T follicular helper cell (primary cell): Measurements from ENCODE around the gene CEP104.

Source experiments
- DNase-seq: peaks from one replicate; pipeline ENCODE4 v3.0.0-alpha.2; 2020; ENCODE audit warnings: low read depth

Gene CEP104

DNA sequence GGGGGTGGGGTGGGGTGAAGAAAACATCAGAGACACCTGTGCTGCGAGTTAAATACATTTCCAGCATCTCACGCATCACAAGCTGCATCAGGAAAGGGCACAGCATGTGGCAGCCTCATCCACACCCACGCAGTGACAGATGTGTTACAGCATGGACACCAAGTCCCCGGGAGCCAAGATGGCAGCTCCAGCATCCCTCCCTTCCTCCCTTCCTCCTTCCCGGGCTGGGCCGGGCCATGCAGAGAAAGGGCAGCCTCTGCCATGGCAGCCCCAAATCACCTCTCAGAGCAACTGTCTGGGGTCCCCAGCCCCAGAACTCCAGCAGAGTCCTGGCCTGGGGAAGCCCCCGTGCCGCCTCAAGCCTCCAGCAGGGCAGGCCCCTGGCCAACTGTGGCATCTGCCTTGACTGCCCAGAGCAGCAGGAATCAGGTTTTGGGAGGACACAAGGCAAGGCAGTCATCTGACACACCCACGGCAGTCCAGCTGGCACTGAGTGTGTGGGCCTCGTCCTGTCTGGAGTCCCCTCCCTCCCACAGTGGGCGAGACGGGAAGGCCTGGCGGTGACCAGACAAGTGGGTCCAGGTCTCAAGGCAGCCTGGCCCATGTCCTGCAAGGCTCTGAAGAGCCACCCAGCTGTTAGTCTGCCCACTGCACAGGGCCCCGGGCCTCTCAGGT is 78.3 kb downstream of the CEP104 start:
- no peak for DNase-seq

- DNase-seq = no peak
These were observed 79.1 kb downstream of the CEP104 start for GRCh38 chr1:3777647-3778589.

DNA sequence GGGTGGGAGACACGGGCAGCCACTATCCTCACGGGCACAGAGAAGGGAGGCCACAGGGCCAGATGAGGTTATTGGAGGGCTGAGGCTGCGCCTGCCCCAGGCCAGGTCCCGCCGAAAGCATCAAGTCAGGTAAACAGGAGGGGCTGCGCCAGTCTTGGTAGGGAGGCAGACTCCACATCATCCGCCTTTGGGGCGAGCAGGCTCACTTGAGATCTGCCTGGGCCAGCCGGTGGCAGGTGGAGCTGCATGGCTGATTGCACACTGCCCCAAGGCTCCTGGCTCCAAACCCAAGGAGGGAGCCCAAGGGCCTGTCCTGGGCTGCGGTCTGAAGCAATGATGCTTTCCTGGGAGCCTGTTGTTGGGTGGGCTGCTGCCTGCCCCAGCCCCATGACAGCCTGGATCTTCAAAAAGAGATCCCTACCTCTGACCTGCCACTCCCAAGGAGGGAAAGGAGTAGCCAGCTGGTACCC is 79.9 kb downstream of the CEP104 start:
- DNase-seq = no peak

- no peak for DNase-seq
These were observed 80.6 kb downstream of the CEP104 start for GRCh38 chr1:3776231-3776961.

- peak; percentile 31 for DNase-seq
These were observed 81.4 kb downstream of the CEP104 start for GRCh38 chr1:3775490-3776230.

- no peak for DNase-seq
These were observed 82.0 kb downstream of the CEP104 start for GRCh38 chr1:3774946-3775489.

DNA sequence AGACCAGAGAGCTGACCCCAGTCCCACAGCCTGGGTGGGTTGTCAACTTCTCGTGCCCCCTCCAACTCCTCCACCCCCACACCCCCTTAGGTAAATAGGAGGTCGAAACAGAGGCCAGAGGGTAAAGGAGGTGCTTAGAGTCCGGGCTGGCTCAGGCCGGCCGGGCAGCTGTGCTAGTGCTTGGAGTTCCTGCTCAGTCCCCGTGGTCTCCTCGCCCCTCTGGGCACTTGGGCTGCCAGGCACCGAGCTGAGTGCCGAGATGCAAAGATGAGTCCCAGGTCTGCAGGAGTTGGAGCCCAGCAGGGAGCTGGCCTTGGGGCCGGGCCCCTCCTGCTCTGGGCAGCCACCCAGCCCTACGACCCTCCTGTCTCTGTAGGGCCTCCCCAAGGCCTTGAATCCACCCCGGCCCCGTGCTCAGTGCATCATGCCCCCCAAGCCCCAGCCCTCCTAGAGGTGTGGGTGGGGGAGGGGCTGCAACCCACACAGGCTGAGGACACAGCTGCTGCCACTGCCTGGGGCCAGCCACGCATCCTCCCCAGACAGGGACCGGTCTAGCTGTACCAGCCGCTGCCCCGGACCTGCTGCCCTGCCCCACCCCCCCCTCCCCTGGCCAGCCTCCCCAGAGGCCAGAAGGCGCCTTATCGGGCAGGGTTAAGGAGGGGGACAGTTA is 82.6 kb downstream of the CEP104 start:
- DNase-seq = no peak

DNA sequence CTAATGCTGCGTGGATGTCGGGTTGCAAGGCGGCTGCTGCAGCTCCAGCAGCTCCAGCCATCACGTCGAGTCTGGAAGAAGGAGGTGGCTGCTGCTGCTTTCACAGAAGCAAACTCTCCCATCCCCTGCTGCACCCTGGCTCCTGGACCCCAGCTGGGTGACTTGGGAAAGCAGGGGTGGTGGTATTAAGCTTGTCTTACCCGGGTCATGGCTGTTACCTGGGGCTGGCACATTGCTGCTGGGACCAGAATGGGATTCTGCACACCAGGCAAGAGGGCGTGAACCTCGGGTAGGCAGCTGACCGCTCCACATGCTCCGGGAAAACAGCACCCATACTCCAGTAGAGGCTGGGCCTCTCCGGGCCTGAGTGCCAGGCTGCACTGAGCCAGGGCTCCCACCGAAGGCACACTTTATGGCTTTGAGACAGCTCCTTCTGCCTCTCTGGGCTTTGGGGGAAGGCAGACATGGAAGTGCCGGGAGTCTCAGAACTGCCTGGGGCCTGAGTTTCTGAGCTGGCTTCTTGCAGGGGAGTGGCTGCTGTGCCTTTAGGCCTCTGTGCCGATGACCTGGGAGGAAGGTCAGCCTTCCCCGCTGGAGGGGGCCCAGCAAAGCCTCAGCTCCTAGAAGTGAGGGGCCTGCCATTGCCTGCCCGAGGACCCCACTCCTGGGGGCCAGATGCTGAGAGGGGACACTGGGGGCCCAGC is 83.3 kb downstream of the CEP104 start:
- no peak for DNase-seq

DNA sequence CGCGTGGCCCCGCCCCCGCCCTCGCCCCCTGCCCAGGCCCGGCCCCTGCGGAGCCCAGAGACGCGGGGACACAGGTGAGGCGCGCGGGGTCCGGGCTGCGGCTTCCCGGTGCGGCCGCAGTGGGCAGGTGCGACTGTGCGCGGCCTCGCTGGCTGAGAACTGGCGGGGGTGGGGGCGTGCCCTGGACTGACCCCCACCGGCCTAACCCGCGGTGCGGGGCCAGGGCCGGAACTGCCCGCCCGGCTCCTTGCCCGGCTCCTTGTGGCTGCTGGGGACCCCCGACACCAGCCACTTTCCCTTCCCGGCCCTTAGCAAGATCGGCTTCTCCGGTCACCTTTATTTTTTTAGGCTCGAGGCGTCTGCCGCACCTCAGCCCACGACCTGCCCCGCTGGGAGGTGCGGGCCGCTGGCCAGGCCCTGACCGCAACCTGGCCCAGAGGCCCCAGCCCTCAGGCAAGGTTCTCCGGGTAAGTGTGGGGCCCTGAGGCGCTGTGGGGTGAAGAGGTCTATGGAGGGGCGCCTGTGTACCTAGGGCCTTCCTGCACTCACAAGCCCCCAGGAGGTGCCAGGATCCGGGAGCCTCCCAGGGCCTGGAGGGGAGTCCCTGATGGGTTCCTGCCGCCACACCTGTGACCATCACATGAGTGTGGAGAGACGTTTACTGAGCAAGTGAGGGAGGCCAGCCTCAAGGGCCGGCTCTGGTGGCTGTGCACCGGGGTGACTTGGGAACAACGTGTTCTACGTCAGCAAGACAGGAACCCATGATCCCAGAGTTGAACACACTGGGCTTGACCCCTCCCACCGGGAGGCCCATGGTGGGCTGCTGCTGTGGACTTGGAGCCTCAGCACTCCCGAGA is 84.1 kb downstream of the CEP104 start, which contains the start of gene SMIM1:
SMIM1 (plus strand) TSS at position 35 of the 857 bp plus-strand sequence. CDS start 2,625 bp downstream, outside the sequence.
- DNase-seq = no peak

DNA sequence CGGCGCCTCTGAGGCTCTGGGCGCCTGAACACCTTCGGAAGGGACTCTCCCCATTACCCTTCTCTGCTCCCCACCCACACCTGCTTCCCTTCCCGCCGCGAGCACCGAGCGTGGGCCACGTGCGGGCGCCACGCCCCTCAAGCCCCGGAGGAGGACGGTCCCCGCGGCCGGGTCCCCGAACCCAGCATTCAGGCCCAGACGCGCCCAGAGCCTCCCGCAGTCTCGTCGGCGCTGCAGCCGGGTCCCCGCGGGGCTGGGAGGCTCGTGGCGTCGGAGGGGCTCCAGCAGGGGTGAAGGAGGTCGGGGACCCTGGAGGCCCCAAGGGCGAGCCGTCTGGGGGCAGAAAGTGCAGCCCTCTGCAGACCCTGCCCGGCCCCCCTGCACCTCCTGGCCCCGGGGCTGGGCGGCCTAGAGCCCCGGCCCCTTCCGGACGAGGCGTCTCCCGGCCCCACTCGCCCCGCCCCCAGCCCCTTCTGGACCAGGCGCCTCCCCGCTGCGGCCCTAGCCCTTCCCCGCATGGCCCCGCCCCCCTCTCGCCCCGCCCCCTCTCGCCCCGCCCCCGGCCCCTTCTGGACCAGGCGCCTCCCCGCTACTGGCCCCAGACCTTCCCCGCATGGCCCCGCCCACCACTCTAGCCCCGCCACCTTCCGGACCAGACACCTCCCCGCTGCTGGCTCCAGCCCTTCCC is 84.8 kb downstream of the CEP104 start:
- peak; percentile 76 for DNase-seq

GRCh38 chr1:3771108-3772026 is 85.6 kb downstream of the CEP104 start:
- DNase-seq = no peak

DNA sequence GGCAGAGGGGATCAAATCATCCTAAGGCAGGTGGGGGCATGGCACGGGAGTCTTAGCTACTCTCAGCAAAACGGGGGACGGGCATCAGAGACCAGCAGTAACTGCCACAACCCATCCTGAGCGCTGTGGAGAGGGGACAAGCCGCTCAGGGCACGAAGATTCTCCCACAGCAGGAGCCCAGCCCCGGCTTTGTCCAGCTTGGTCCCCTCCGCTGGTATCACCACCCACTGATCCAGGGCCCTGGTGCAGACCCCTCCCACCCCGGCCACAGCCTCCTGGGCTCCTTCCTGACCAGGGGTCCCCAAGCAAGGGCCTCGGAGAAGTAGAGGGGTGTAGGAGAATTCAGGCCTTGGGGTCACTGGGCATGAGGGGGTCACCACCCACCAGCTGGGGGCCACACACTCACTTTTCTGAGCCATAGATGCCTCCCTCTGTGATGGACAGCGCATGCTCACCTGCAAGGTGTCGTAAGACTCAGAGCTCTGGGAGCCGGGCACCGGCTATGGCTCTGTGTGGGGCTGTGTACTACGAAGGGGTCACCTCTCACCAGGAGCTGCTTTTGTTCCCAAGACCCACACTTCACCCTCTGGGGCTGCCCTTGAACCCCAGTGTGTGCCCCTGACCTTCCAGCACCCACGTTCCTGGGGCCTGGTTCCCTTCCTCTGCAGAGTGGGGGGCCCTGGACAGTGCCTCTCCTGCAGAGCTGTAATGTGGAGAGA is 86.8 kb downstream of the CEP104 start:
- no peak for DNase-seq

GRCh38 chr1:3768811-3769390 is 88.1 kb downstream of the CEP104 start:
- DNase-seq = no peak

DNA sequence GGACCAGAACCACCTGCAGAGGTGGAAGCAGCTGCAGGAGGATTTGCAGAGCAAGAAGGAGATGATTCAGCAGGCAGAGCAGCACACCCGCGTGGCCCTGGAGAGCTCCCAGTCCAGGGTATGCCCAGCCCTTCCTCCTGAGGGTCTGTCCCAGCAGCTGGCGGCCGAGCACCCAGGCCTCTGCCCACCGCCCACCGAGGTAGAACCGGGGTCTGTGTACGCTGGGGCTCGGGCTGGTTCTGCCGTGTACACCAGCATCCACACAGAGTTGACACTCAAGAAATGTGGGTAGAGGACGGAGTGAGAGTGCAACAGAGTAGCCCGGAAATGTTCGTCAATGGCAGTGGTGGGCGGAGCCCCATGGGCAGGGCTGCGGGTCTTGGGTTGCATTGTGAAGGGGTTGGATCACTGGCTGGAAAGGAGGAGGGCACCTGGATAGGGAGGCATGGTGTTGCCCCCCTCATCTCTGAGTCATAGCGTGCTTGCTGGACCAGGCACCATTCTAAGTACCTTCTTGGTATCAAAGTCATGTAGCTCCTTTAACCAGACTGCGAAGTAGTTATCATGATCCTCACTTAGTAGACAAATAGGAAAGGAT is 89.6 kb downstream of the CEP104 start:
- no peak for DNase-seq

- no peak for DNase-seq
These were observed 93.5 kb downstream of the CEP104 start for GRCh38 chr1:3763351-3764125.
